ENCODE data around the gene KMT2A.
"Not testable (repeated sequence)": the region's sequence is repeated elsewhere in the genome, so short reads cannot be mapped to it uniquely, and the experiment has no call there.

KMT2A gene

DNA sequence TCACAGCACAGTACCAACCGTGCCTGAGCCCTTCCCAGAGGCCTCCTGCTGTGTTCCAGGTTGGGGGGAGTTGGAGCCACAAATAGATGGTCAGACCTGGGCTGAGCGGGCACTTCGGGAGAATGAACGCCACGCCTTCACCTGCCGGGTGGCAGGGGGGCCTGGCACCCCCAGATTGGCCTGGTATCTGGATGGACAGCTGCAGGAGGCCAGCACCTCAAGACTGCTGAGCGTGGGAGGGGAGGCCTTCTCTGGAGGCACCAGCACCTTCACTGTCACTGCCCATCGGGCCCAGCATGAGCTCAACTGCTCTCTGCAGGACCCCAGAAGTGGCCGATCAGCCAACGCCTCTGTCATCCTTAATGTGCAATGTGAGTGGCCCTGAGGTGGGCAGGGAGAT, 95.8 kb downstream of the KMT2A start:
- DNase-seq (ENCODE audit: low read depth in 2 of 3, low spot score in 2 of 3): no peak

DNA sequence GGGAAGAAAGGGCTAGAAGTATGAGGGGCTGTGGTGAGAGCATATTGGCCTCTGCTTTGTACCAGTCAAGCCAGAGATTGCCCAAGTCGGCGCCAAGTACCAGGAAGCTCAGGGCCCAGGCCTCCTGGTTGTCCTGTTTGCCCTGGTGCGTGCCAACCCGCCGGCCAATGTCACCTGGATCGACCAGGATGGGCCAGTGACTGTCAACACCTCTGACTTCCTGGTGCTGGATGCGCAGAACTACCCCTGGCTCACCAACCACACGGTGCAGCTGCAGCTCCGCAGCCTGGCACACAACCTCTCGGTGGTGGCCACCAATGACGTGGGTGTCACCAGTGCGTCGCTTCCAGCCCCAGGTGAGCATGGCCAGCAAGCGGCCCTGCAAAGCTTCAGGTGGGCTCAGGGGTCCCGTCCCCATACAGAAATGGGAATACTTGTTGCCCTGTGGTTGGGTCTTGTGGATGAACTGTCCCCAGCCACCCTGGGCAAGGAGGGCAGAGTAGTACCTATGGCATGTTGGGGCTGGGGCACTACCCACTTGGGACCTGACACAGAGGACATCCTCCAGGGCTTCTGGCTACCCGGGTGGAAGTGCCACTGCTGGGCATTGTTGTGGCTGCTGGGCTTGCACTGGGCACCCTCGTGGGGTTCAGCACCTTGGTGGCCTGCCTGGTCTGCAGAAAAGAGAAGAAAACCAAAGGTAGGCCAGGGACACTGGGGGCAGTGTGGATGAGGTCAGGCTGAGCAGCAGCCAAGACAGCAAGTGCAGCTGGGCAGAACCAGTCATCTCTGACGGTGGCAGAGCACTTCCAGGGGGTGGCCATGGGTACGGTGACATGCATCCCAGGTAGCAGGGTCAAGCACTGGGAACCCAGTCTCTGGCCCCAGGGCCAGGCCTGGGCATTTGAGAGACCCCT, 96.8 kb downstream of the KMT2A start:
- DNase-seq (ENCODE audit: low read depth in 2 of 3, low spot score in 2 of 3): no peak

- no peak for DNase-seq (ENCODE audit: low read depth in 2 of 3, low spot score in 2 of 3)
Measured at GRCh38 chr11:118533769-118534729, 97.8 kb downstream of the KMT2A start.

- no peak for DNase-seq (ENCODE audit: low read depth in 2 of 3, low spot score in 2 of 3)
Measured at GRCh38 chr11:118535261-118535660, 99.0 kb downstream of the KMT2A start.

DNA sequence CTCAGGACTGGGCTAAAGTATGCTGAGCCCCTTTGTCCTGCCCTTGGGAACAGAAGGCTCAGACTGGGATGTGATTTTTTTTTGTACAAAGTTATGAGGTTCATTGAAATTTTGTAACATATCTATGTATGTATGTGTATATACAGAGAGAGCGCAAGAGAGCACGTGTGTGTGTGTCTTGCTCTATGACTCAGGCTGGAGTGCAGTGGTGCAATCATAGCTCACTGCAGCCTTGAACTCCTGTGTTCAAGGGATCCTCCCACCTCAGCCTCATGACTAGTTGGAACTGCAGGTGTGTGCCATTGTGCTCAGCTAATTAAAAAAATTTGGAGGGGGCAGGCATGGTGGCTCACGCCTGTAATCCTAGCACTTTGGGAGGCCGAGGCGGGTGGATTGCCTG, 100.4 kb downstream of the KMT2A start:
- no peak for DNase-seq (ENCODE audit: low read depth in 2 of 3, low spot score in 2 of 3)

- no peak for DNase-seq (ENCODE audit: low read depth in 2 of 3, low spot score in 2 of 3)
Measured at GRCh38 chr11:118537409-118537980, 101.2 kb downstream of the KMT2A start.

GRCh38 chr11:118544010-118544646, 107.8 kb downstream of the KMT2A start:
- DNase-seq (ENCODE audit: low read depth in 2 of 3, low spot score in 2 of 3): no peak

GRCh38 chr11:118544647-118545010, 108.3 kb downstream of the KMT2A start:
- DNase-seq (ENCODE audit: low read depth in 2 of 3, low spot score in 2 of 3): no peak

GRCh38 chr11:118545533-118545932, 109.2 kb downstream of the KMT2A start:
- no peak for DNase-seq (ENCODE audit: low read depth in 2 of 3, low spot score in 2 of 3)

DNA sequence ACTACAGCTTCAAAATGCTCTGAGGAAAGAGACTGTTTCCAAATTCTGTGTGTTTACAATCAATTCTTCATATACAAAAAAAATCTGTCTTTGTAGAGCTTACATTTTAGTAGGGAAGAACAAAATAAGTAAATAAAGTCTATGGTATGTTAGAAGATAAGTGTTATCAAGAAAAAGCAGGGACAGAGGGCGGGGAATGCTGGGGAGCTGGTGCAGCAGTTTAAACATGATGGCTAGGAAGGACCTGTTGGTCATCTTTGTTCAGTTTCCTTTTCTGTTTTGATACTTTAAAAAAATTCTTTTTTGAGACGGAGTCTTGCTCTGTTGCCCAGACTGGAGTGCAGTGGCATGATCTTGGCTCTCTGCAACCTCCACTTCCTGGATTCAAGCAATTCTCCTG, 110.8 kb downstream of the KMT2A start:
- no peak for DNase-seq (ENCODE audit: low read depth in 2 of 3, low spot score in 2 of 3)

- DNase-seq (ENCODE audit: low read depth in 2 of 3, low spot score in 2 of 3): no peak
Measured at GRCh38 chr11:118552341-118552740, 116.0 kb downstream of the KMT2A start.

GRCh38 chr11:118560806-118561205, 124.5 kb downstream of the KMT2A start:
- DNase-seq (ENCODE audit: low read depth in 2 of 3, low spot score in 2 of 3): no peak

DNA sequence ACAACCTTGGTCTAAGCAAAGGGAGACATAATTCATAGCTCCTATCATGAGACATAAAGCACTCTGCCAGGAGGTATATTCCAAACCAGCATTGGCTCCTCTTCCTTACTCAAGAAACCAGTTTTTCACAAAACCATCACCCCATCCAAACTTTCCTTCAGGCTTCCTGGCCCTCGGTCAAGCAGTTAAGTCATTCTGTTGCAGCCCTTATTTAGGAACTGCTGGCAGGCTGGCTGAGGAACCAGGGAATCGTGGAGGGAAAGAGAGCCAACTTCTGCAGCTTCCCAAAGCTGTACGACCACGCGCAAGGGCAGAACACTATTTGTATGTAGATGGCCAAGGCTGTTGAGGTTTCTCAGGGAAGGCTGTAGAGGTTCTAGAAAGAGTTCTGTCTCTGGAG, 128.8 kb downstream of the KMT2A start:
- no peak for DNase-seq (ENCODE audit: low read depth in 2 of 3, low spot score in 2 of 3)

DNA sequence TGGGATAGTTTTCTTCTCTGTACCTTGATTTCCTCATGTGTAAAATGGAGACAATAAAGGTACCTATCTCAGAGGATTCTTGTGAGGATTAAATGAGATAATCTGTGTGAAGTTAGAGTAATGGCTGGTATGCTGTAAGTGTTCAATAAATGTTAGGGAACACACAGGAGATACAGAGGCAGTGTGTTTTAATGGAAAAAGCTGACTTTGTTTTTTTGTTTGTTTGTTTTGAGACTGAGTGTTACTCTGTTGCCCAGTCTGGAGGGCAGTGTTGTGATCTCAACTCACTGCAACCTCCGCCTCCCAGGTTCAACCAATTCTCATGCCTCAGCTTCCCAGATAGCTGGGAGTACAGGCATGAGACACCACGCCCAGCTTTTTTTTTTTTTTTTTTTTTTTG, 133.4 kb downstream of the KMT2A start:
- no peak for DNase-seq (ENCODE audit: low read depth in 2 of 3, low spot score in 2 of 3)

DNA sequence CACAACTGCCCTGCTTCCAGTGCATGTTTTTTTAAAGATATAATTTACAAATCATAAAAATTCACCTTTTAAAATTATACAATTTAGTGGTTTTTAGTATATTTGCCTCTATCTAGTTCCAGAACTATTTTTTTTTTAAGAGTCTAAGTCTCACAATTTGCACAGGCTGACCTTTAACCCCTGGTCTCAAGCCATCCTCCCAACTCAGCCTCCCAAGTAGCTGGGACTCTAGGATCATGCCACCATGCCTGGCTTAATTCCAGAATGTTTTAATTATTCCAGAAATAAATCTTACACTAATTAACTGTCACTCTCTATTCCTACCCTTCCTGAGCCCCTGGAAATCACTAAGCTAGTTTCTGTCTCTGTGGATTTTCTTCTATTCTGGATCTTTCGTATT, 134.5 kb downstream of the KMT2A start:
- DNase-seq (ENCODE audit: low read depth in 2 of 3, low spot score in 2 of 3): no peak

DNA sequence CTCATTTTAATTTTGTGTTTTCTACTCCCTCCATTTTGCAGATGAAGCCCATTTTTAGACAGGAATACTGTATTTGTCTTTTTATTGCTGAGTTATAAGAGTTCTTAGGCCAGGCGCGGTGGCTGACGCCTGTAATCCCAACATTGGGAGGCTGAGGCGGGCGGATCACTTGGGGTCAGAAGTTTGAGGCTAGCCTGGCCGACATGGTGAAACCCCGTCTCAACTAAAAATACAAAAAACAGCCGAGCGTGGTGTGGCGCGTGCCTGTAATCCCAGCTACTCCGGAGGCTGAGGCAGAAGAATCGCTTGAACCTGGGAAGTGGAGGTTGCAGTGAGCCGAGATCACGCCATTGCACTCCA, 135.4 kb downstream of the KMT2A start:
- not testable (repeated sequence) for DNase-seq (ENCODE audit: low read depth in 2 of 3, low spot score in 2 of 3)

GRCh38 chr11:118572061-118572980, 136.0 kb downstream of the KMT2A start, which contains the start of gene ARCN1:
Gene ARCN1, plus strand, starts transcription at chr11:118572409. Its CDS starts 139 bp downstream, at chr11:118572548.
- DNase-seq (ENCODE audit: low read depth in 2 of 3, low spot score in 2 of 3): peak; percentile 47 to 55 (median 47)

- DNase-seq (ENCODE audit: low read depth in 2 of 3, low spot score in 2 of 3): peak in 1 of 3 experiments; percentile 3
Measured at GRCh38 chr11:118572981-118573550, 136.8 kb downstream of the KMT2A start.

GRCh38 chr11:118574636-118575035, 138.3 kb downstream of the KMT2A start:
- no peak for DNase-seq (ENCODE audit: low read depth in 2 of 3, low spot score in 2 of 3)

All from activated CD8-positive, alpha-beta memory T cell treated with anti-CD3 and anti-CD28 coated beads for 48 hours (primary cell).